HG02610 (cell line): Measurements from ENCODE around the gene PAK6.

Source experiments
- ATAC-seq: cut with Tn5 transposase; IDR thresholded peaks from one replicate; pipeline ENCODE4 v1.9.1; 2021; ENCODE audit warnings: mild to moderate bottlenecking, moderate library complexity; ENCODE audit not compliant: unreplicated experiment

The PAK6 gene

GRCh38 chr15:40238532-40239403 lies at the start of gene PAK6:
TSS of gene PAK6 (plus strand) at chr15:40239063. CDS start at chr15:40264786, 25,723 bp downstream.
- no peak for ATAC-seq

- ATAC-seq = no peak
Observed at GRCh38 chr15:40190591-40190990, 48.3 kb upstream of the PAK6 start.

- no peak for ATAC-seq
Observed at GRCh38 chr15:40192942-40193341, 45.9 kb upstream of the PAK6 start.

- ATAC-seq = no peak
Observed at GRCh38 chr15:40197434-40197833, 41.4 kb upstream of the PAK6 start.

- ATAC-seq = no peak
Observed at GRCh38 chr15:40198355-40199085, 40.3 kb upstream of the PAK6 start.

- ATAC-seq = no peak
Observed at GRCh38 chr15:40204100-40204499, 34.8 kb upstream of the PAK6 start.

GRCh38 chr15:40217166-40217824 lies 21.6 kb upstream of the PAK6 start:
- peak; percentile 44 for ATAC-seq

GRCh38 chr15:40219801-40220200 lies 19.1 kb upstream of the PAK6 start:
- ATAC-seq = no peak

- ATAC-seq = no peak
Observed at GRCh38 chr15:40222131-40222530, 16.7 kb upstream of the PAK6 start.

- ATAC-seq = no peak
Observed at GRCh38 chr15:40226736-40227135, 12.1 kb upstream of the PAK6 start.

- no peak for ATAC-seq
Observed at GRCh38 chr15:40229316-40229715, 9.5 kb upstream of the PAK6 start.

- no peak for ATAC-seq
Observed at GRCh38 chr15:40229956-40230355, 8.9 kb upstream of the PAK6 start.

GRCh38 chr15:40232625-40233070 lies 6.2 kb upstream of the PAK6 start:
- ATAC-seq = no peak

GRCh38 chr15:40233727-40234577 lies 4.9 kb upstream of the PAK6 start:
- ATAC-seq = no peak

GRCh38 chr15:40234783-40235182 lies 4.1 kb upstream of the PAK6 start:
- no peak for ATAC-seq

- no peak for ATAC-seq
Observed at GRCh38 chr15:40235201-40235885, 3.5 kb upstream of the PAK6 start.

- ATAC-seq = no peak
Observed at GRCh38 chr15:40239404-40239692, 485 bp downstream of the PAK6 start.

GRCh38 chr15:40239693-40240618 lies 1.1 kb downstream of the PAK6 start:
- ATAC-seq = no peak

- ATAC-seq = no peak
Observed at GRCh38 chr15:40240619-40241221, 1.9 kb downstream of the PAK6 start.
